ENCODE data around the gene MAD1L1. TPM values are rescaled to one million over a fixed set of nuclear protein-coding genes. Genes with fewer than 3 reads are reported as not detected.
"Not testable (repeated sequence)": the region's sequence is repeated elsewhere in the genome, so short reads cannot be mapped to it uniquely, and the experiment has no call there.

The MAD1L1 gene
- total and polyA plus RNA-seq, 2 donors (not counting 1 experiment from before 2014, with no cell fraction given): 9.8 to 29.4 TPM

DNA sequence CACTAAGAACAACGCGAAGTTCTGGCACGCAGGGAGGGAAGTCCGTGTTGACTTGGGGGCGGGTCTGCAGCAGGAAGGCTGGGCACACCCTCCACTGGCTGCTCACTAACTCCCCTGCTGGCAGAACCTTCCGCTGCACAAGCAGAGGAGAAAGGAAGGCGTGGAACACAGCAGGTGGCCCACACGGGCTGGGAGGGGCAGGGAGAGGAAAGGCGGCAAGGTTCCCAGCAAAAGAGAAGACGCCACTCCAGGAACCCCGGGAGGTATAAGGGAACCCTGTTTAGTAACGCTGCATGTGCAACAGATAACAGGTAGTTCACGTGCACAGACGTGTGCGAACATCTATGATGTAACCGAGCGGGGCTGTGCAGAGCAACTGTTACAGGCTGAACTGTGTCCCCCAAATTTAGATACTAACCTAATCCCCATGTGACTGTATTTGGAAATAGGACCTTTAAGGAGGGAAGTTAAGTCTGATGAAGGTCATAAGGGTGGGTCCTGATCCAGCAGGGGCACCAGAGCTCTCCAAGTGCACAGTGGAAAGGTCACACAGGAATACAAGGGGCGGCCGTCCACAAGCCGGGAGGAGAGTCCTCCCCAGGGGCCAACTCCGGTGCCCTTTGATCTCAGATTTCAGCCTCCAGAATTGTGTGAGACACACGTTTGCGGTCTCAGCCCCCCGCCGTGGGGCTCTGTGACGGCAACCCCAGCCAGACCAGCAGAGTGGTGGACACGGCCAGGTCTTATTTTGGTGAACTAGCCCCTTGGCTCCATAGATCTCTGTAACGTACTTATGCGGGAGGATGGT, 357.1 kb downstream of the MAD1L1 start:
- not testable (repeated sequence) for H3K9ac ChIP-seq (ENCODE audit: insufficient read depth, low read length); H3K27ac ChIP-seq (ENCODE audit: insufficient read depth, low read length); H2AFZ ChIP-seq (ENCODE audit: low read length); H3K79me2 ChIP-seq (ENCODE audit: control insufficient read depth, insufficient read depth, low read length); H3K36me3 ChIP-seq (ENCODE audit: control insufficient read depth, insufficient read depth, low read length); H3K4me3 ChIP-seq (replicated peaks in 1 of 4; ENCODE audit: control extremely low read depth in 1 of 4, insufficient read depth in 1 of 4, low read depth in 3 of 4, low read length in 4 of 4); H3K4me2 ChIP-seq (ENCODE audit: extremely low read depth, insufficient read depth, low read length); H4K20me1 ChIP-seq (ENCODE audit: control insufficient read depth, extremely low read depth, insufficient read depth, low read length); H3K27me3 ChIP-seq (ENCODE audit: control insufficient read depth, insufficient read depth, low read length); DNase-seq (ENCODE audit: low read depth in 2 of 2); H3K9me3 ChIP-seq (ENCODE audit: control insufficient read depth, insufficient read depth, low read depth, low read length); H3K4me1 ChIP-seq (ENCODE audit: control insufficient read depth, extremely low read depth, insufficient read depth, low read length)
- TF ChIP-seq, protein P1, sequence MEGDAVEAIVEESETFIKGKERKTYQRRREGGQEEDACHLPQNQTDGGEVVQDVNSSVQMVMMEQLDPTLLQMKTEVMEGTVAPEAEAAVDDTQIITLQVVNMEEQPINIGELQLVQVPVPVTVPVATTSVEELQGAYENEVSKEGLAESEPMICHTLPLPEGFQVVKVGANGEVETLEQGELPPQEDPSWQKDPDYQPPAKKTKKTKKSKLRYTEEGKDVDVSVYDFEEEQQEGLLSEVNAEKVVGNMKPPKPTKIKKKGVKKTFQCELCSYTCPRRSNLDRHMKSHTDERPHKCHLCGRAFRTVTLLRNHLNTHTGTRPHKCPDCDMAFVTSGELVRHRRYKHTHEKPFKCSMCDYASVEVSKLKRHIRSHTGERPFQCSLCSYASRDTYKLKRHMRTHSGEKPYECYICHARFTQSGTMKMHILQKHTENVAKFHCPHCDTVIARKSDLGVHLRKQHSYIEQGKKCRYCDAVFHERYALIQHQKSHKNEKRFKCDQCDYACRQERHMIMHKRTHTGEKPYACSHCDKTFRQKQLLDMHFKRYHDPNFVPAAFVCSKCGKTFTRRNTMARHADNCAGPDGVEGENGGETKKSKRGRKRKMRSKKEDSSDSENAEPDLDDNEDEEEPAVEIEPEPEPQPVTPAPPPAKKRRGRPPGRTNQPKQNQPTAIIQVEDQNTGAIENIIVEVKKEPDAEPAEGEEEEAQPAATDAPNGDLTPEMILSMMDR (conservative IDR thresholded peaks at IDR 0.05 in 1 of 2, IDR thresholded peaks at IDR 0.05 in 1 of 2; ENCODE audit: low read depth in 1 of 2, low read length in 2 of 2): peak in 1 of 2 donors; percentile 31

DNA sequence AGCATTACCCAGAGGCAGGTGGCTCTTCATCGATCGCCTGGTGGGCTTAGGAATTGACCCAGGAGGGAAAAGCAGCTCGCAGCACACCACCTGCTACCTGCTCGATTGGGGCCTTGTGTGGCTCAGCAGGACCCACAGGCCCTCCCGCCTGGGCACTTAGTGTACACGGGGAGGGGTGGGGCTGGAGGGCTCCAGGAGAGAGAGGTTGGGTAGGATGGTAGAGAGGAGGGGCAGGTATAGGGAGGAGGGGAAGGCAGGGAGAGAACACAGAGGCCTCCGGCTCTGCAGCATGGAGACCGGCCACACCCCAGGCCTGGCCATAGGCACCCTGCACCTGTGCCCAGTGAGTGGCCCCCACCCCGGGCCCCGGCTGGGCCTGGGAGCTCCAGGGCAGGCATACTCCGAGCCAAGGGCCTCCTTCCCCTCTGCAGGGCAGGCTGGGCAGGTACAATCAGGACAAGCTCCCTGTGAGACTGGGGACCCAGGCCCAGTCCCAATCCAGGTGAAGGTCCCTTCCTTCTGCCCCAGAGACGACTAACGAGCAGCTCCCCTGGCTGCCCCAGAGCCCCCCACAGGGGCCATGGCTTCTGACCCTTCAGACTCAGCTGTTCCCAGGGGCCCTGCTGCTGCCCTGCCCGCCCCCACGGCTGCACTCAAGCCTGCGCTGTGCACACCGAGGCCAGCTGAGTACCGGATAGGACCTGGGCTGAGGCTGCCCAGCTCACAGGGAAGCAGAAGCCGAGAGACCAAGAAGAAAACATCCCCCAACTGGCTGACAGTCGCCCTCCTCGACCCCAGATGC, 358.0 kb downstream of the MAD1L1 start:
- DNase-seq (ENCODE audit: low read depth in 2 of 2); H3K9me3 ChIP-seq (ENCODE audit: control insufficient read depth, insufficient read depth, low read depth, low read length); H4K20me1 ChIP-seq (ENCODE audit: control insufficient read depth, extremely low read depth, insufficient read depth, low read length); H2AFZ ChIP-seq (ENCODE audit: low read length); H3K36me3 ChIP-seq (ENCODE audit: control insufficient read depth, insufficient read depth, low read length); H3K4me3 ChIP-seq (replicated peaks in 1 of 4; ENCODE audit: control extremely low read depth in 1 of 4, insufficient read depth in 1 of 4, low read depth in 3 of 4, low read length in 4 of 4); H3K27ac ChIP-seq (ENCODE audit: insufficient read depth, low read length); H3K27me3 ChIP-seq (ENCODE audit: control insufficient read depth, insufficient read depth, low read length); H3K9ac ChIP-seq (ENCODE audit: insufficient read depth, low read length); H3K79me2 ChIP-seq (ENCODE audit: control insufficient read depth, insufficient read depth, low read length); H3K4me1 ChIP-seq (ENCODE audit: control insufficient read depth, extremely low read depth, insufficient read depth, low read length); H3K4me2 ChIP-seq (ENCODE audit: extremely low read depth, insufficient read depth, low read length): not testable (repeated sequence)

DNA sequence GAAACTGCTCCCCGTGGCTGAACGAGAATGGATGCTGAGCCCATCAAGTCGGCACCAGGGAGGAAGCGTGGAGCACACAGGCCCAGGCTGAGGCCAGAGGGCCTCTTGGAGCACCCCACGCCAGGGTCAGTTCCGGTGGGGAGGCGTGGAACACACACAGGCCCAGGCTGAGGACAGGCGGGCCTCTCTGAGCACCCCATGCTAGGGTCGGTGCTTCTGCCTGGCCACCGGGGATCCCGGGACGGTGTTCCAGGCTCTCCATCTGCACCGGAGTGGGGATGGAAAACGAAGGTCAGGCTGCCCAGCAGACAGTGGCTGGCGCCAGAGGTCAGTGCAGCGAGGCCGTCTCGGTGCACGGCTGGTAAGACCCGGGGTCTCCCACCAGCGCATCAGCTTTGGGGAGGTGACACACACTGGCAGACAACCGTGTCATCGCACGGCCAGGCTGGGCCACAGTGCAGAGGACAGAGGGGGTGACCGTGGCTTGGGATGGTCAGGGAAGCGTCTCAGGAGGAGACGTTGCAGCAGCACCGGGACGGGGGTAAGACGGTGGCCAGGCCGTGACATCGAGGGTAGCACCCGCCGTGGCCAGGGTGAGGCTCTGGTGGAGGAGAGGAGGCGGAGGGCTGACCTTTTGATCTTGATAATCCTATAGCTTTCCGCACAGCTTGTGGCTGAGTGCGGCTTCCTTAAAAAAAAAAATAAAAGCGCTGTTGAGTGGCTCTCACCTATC, 358.7 kb downstream of the MAD1L1 start:
- Histone ChIP-seq H2AFZ (ENCODE audit: low read length) (no peak overlapping the region), H3K4me1 (ENCODE audit: control insufficient read depth, extremely low read depth, insufficient read depth, low read length) (no peaks in the 10 kb centered on the region), H3K27ac (ENCODE audit: insufficient read depth, low read length) (no peak overlapping the region), H3K9ac (ENCODE audit: insufficient read depth, low read length) (no peak overlapping the region), H3K9me3 (ENCODE audit: control insufficient read depth, insufficient read depth, low read depth, low read length) (no peaks in the 10 kb centered on the region), H3K27me3 (ENCODE audit: control insufficient read depth, insufficient read depth, low read length) (no peaks in the 10 kb centered on the region), H3K36me3 (ENCODE audit: control insufficient read depth, insufficient read depth, low read length) (no peaks in the 10 kb centered on the region), H4K20me1 (ENCODE audit: control insufficient read depth, extremely low read depth, insufficient read depth, low read length) (no peaks in the 10 kb centered on the region), H3K79me2 (ENCODE audit: control insufficient read depth, insufficient read depth, low read length) (no peaks in the 10 kb centered on the region), H3K4me3 (replicated peaks in 1 of 4; ENCODE audit: control extremely low read depth in 1 of 4, insufficient read depth in 1 of 4, low read depth in 3 of 4, low read length in 4 of 4) (no peak overlapping the region), H3K4me2 (ENCODE audit: extremely low read depth, insufficient read depth, low read length) (no peak overlapping the region)
- TF ChIP-seq, protein P1 (conservative IDR thresholded peaks at IDR 0.05 in 1 of 2, IDR thresholded peaks at IDR 0.05 in 1 of 2; ENCODE audit: low read depth in 1 of 2, low read length in 2 of 2): no peak
- TF ChIP-seq EZH2 (IDR thresholded peaks at IDR 0.05; ENCODE audit: low read length, missing control alignments): no peak
- no peak for DNase-seq (ENCODE audit: low read depth in 2 of 2)

Data from fibroblast of lung (primary cell).